ENCODE data around the gene UBE2G2. TPM values are rescaled to one million over a fixed set of nuclear protein-coding genes. Genes with fewer than 3 reads are reported as not detected.

The UBE2G2 gene
- total RNA-seq = 64.4 and 85.2 TPM in 2 replicates

GRCh38 chr21:44801468-44802395 lies at the start of gene UBE2G2:
Gene UBE2G2, minus strand, starts transcription at chr21:44801820. Its CDS starts 72 bp downstream, at chr21:44801748.

GRCh38 chr21:44817914-44818639 lies 16.5 kb upstream of the UBE2G2 start, which contains the start of gene SUMO3:
Gene SUMO3, minus strand, starts transcription at chr21:44818062. Its CDS starts 94 bp downstream, at chr21:44817968.

Other genes starting within 250 kb of the UBE2G2 start
- gene KRTAP10-3, start 243.0 kb downstream of the UBE2G2 start, total RNA-seq = not detected in 2 replicates
- not detected in 2 replicates for gene KRTAP10-4, start 228.1 kb downstream of the UBE2G2 start, total RNA-seq
- not detected in 2 replicates for gene KRTAP10-5, start 221.2 kb downstream of the UBE2G2 start, total RNA-seq
- not detected in 2 replicates for gene KRTAP10-6, start 209.3 kb downstream of the UBE2G2 start, total RNA-seq
- not detected in 2 replicates for gene KRTAP10-7, start 201.2 kb downstream of the UBE2G2 start, total RNA-seq
- not detected in 2 replicates for gene KRTAP10-8, start 189.7 kb downstream of the UBE2G2 start, total RNA-seq
- not detected in 2 replicates for gene KRTAP10-9, start 174.7 kb downstream of the UBE2G2 start, total RNA-seq
- gene KRTAP10-10, start 164.5 kb downstream of the UBE2G2 start, total RNA-seq = not detected in 2 replicates
- not detected in 2 replicates for gene KRTAP10-11, start 155.4 kb downstream of the UBE2G2 start, total RNA-seq
- not detected in 2 replicates for gene KRTAP12-4, start 147.2 kb downstream of the UBE2G2 start, total RNA-seq
- not detected in 2 replicates for gene KRTAP12-3, start 143.9 kb downstream of the UBE2G2 start, total RNA-seq
- not detected in 2 replicates for gene KRTAP12-2, start 134.9 kb downstream of the UBE2G2 start, total RNA-seq
- gene KRTAP12-1, start 119.7 kb downstream of the UBE2G2 start, total RNA-seq = not detected in 2 replicates
- gene KRTAP10-12, start 104.6 kb downstream of the UBE2G2 start, total RNA-seq = not detected in 2 replicates
- not detected in 2 replicates for gene TSPEAR, start 90.2 kb downstream of the UBE2G2 start, total RNA-seq
- 65.6 and 93.1 TPM in 2 replicates for gene SUMO3, start 16.2 kb upstream of the UBE2G2 start, total RNA-seq
- gene PTTG1IP, start 71.9 kb upstream of the UBE2G2 start, total RNA-seq = 377 and 440 TPM in 2 replicates
- 0.28 TPM in 1 of 2 replicates, not detected in the other for gene ITGB2, start 119.1 kb upstream of the UBE2G2 start, total RNA-seq
- gene SLX9, start 138.2 kb upstream of the UBE2G2 start, total RNA-seq = 17.2 and 19.6 TPM in 2 replicates